GM12873 (cell line): ENCODE data around the gene TAOK3.

Experiments
- CTCF ChIP-seq: IDR thresholded peaks from 2 replicates; pipeline ENCODE4 v1.5.1; 2012; ENCODE audit warnings: low read depth, mild to moderate bottlenecking, moderate library complexity, low read length, control low read depth; ENCODE audit not compliant: insufficient read depth; ENCODE audit errors: missing control alignments

TAOK3 gene

GRCh38 chr12:118398940-118399339 lies 26.2 kb upstream of the TAOK3 start:
- no peak for TF ChIP-seq CTCF

- no peak for TF ChIP-seq CTCF
Measured at GRCh38 chr12:118398524-118398923, 25.8 kb upstream of the TAOK3 start.

GRCh38 chr12:118397708-118398440 lies 25.2 kb upstream of the TAOK3 start:
- no peak for TF ChIP-seq CTCF

- TF ChIP-seq CTCF, result no peak
Measured at GRCh38 chr12:118391836-118392235, 19.1 kb upstream of the TAOK3 start.

- no peak for TF ChIP-seq CTCF
Measured at GRCh38 chr12:118391424-118391823, 18.7 kb upstream of the TAOK3 start.

GRCh38 chr12:118377884-118378470 lies 5.3 kb upstream of the TAOK3 start:
- peak; percentile 88 for TF ChIP-seq CTCF

- TF ChIP-seq CTCF, result no peak
Measured at GRCh38 chr12:118377021-118377883, 4.5 kb upstream of the TAOK3 start.
